Skin of body (tissue), 2 donors: Measurements from ENCODE around the gene TEDC1. TPM values are rescaled to one million over a fixed set of nuclear protein-coding genes. Genes with fewer than 3 reads are reported as not detected.

Source experiments
- DNase-seq: peaks from one replicate; lab custom pipeline; 2025; lab: John Stamatoyannopoulos, UW
- total RNA-seq: library from RNA; depleted of rRNA; stranded (reverse); fragments of >200 nt; gene quantifications from one replicate; pipeline ENCODE4 v1.2.3, GENCODE V29; 2014

Gene TEDC1
- total RNA-seq, 1 donor from 2014 or later = 5.5 TPM

- no peak for DNase-seq
Measured at GRCh38 chr14:105495990-105496830, 5.2 kb downstream of the TEDC1 start.

GRCh38 chr14:105496831-105497591 lies 6.0 kb downstream of the TEDC1 start:
- DNase-seq = no peak

DNA sequence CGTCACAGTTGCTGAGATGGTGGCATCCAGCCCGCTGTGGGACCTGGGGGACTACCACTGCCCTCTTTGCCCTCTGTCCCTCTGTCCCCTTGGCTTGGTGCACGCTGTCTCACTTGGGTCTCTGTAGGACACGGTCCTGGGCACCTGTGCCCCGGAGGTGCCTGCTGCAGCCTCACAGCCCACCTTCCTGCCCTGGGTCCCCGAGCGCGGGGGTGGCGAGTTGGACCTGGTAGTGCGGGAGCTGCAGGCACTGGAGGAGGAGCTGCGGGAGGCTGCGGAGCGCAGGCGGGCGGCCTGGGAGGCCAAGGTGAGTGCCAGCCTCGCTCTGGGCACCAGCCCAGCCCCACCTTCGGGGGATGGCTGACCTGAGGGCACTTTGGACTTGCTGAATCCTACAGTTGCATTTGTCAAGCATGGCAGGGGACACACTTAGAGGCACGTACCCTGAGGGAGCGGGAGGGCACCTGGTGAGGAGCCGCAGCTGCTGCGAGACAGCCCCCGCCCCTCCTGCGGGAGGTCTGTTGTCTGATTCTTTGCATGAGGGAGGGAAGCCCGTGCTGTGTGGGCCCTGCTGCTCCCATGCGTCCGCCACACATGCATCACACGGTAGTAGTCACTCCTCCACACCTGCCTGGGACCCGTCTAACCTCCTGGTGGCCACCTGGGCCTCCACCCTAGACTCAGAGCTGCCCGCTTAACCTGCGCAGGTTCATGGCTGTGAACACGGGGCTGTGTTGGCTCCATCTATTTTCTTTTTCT lies 6.8 kb downstream of the TEDC1 start:
- DNase-seq = no peak

GRCh38 chr14:105498430-105499255 lies 7.6 kb downstream of the TEDC1 start:
- no peak for DNase-seq

DNA sequence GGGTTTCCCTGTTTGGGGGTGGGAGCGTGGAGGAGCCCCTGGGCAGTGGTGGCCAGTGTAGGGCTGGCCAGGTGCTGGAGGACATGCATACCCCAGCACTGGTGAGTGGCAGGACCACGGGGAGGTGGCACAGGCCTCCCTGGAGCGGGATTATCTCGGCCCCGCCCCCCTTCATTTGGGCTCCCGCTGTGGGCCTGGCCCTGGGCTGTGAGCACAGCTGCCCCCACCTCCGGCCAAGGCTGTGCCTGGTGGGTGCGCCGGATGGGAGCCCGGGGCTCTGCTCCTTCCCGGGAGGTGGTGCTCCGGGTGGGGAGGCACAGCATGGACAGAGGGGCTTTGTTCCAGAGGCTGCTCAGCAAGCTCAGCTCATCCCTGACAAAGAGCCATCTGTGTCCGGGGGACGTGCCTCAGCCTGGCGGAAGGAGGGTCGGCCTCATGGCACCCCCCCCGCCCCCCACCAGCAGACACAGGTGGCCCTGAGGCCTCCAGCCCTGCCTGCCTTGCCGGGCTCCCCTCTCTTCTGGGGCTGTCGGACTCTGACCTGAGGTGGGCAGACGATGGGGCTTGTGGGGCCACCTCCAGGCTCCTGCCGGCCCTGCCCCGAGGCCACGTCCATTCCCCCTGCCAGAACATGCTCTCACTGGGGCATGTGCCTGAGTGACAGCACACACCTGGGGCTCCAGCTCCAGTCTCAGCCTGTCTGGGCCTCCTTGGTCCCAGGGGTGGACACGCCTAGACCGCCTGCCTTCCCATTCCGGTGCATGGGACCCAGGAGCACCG lies 8.4 kb downstream of the TEDC1 start:
- peak; percentile 23 for DNase-seq

GRCh38 chr14:105500036-105500725 lies 9.1 kb downstream of the TEDC1 start:
- DNase-seq = no peak

DNA sequence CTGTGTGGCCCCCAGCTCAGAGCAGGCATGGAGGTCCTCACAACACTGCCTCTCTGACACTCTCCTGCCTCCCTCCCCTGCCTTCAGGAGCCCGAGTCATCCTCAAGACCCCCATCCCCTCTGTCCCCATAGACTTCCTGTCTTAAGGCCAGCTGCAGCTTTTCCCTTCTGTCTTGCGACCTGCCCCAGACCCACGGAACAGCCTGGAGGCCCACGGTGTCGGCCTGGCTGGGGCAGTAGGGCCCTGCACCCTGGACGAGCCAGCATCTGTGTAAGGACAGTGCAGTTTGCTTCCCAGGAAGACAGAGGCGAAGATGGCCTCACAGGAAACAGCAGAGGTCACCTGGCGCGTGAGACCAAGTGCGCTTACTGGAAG lies 9.7 kb downstream of the TEDC1 start:
- no peak for DNase-seq

DNA sequence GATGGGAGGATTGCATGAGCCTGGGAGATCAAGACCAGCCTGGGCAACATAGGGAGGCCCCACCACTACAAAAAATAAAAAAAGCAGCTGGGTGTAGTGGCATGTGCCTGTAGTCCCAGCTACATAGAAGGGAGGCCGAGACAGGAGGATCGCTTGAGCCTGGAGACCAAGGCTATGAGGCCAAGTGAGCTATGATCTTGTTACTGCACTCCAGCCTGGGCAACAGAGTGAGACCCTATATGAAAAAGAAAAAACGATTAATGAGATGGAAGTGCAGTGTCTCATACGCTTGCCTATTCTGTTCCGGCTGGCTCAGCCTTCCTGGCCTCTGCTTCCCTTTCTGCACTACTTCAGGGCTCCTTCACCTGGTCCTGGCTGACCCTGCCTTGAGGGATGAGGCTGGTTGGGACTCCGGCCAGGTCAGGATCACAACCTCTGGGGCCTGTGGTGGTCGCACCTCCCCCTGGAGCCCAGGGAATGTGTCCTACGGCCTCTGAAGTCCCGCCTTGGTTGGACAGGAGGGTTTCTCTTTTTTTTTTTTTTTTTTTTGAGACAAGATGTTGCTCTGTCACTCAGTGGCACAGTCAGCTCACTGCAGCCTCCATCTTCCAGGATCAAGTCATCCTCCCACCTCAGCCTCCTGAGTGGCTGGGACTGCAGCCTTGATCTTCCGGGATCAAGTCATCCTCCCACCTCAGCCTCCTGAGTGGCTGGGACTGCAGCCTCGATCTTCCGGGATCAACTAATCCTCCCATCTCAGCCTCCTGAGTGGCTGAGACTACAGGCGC lies 10.7 kb downstream of the TEDC1 start:
- no peak for DNase-seq

- DNase-seq = no peak
Measured at GRCh38 chr14:105502446-105503295, 11.6 kb downstream of the TEDC1 start.

- DNase-seq = no peak
Measured at GRCh38 chr14:105503296-105503640, 12.2 kb downstream of the TEDC1 start.

- DNase-seq = no peak
Measured at GRCh38 chr14:105503935-105504692, 13.1 kb downstream of the TEDC1 start.

DNA sequence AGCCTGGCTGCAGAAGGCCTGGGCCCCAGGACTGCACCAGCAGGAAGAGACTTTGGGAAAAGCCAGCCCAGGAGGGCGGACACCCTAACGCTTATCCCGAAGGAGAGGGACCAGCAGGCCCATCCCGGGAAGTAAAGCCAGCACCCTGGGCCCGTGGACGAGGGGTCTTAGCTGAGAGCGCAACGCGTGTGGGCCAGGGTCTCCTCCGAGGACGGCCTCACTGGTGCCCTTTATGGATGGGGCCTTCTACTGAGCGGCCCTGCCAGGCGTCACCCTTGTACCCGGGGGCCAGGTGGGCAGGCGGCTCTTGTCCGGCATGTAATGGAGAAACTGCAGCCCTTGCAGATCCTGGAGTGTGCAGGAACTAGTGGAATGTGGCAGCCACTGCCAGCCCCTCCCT lies 14.1 kb downstream of the TEDC1 start:
- DNase-seq = no peak

GRCh38 chr14:105507247-105507646 lies 16.2 kb downstream of the TEDC1 start:
- DNase-seq = no peak

GRCh38 chr14:105508069-105508468 lies 17.0 kb downstream of the TEDC1 start:
- DNase-seq = no peak

DNA sequence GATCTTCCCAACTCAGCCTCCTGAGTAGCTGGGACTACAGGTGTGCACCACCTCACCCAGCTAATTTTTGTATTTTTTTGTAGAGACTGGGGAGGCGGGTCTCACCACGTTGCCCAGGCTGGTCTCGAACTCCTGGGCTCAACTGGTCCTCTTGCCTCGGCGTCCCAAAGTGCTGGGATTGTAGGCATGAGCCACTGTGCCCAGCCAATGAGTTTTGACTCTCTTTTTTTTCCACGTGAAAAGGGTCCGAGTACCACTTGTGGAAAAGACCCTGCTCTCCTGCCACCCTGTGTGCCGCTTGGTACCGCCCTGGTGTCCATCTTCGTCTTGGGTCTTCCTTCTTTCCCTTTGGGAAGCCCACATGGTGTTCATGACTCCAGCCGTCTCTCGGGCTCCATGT lies 17.6 kb downstream of the TEDC1 start:
- no peak for DNase-seq

DNA sequence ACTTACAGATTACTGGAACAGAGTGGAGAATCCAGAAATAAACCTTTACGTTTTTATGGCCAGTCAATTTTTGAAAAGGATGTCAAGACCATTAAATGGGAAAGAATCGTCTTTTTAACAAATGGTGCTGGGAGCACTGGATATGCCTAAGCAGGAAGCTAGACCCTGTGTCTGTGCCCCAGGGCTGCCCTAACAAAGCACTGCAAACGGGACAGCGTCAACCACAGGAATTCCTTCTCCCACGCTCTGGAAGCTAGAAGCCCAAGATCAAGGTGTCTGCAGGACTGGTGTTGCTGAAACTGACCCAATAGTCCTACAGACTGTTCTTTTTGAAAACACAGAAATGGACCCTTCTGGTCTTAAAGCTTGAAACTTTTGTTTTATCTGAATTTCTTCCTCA lies 26.1 kb downstream of the TEDC1 start:
- no peak for DNase-seq

DNA sequence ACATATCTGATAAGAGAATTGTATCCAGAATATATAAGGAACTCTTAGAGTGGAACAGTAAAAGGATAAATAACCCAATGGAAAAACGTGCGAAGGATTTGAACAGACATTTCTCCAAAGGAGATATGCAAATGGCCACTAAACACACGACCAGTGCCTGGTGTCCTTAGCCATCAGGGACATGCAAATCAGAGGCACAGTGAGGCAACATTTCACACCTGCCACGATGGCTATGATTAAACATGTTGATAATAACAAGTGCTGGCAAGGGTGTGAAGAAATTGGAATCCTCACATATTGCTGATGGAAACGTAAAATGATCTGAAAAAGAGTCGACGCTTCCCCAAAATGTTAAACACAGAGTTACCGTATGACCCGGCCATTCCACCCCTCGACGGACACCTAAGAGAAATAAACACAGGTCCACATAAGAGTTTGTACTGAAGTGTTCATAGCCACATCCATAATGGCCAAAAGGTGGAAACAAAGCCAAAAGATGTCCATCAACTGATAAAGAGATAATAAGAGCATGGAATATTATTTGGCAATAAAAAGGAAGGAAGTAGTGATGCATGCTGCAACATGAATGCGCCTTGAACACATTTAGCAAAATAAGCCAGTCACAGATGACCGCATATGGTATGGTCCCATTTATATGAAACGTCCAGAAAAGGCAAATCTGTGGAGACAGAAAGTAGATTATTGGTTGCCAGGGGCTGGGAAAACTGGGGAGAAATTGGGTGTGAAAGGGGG lies 29.1 kb downstream of the TEDC1 start:
- DNase-seq = no peak
